H1 (cell line): ENCODE data around the gene XPO6. TPM values are rescaled to one million over a fixed set of nuclear protein-coding genes. Genes with fewer than 3 reads are reported as not detected.

Experiments
- EP300 ChIP-seq, 2 experiments: IDR thresholded peaks; 1 replicate in 1 of 2; 2 replicates in 1 of 2; pipeline ENCODE4 v1.6.1; 2011 to 2012; ENCODE audit warnings: low read depth in 2 of 2, low read length in 2 of 2, mild to moderate bottlenecking in 2 of 2, borderline replicate concordance in 1 of 2, inconsistent platforms in 1 of 2, moderate library complexity in 1 of 2
- NANOG ChIP-seq: IDR thresholded peaks from 2 replicates; pipeline ENCODE4 v1.6.1; 2011; ENCODE audit warnings: low read length, low read depth, mild to moderate bottlenecking, inconsistent platforms; ENCODE audit not compliant: insufficient read depth, poor library complexity, severe bottlenecking
- POLR2A ChIP-seq, 2 experiments: IDR thresholded peaks; 1 replicate in 1 of 2; 2 replicates in 1 of 2; pipeline ENCODE4 v1.6.1; 2011; ENCODE audit warnings: low read depth in 2 of 2, low read length in 2 of 2, mild to moderate bottlenecking in 2 of 2; ENCODE audit errors: control extremely low read depth in 1 of 2
- polyA plus RNA-seq, 7 experiments: library from polyadenylated mRNA; depleted of rRNA in 3 of 7; stranded (reverse) in 5 of 7; unstranded in 2 of 7; fragments of >200 nt in 5 of 7; fragments of 200-250 nt in 2 of 7; gene quantifications; 1 replicate in 5 of 7; 2 replicates in 1 of 7; 4 replicates in 1 of 7; pipeline versions ENCODE4 v1.2.1 to v1.2.3, GENCODE V29; 2011 to 2013; ENCODE audit warnings: missing spikeins in 2 of 7, mixed read lengths in 2 of 7
- total RNA-seq: library from RNA; stranded (reverse); fragmentation: NEBNext Ultra II Directional; extraction: Animal tissue kit (Norgen Biotek cat#: 25700); gene quantifications from 2 replicates; pipeline ENCODE4 v1.2.1, GENCODE V29; 2021
- TF ChIP-seq, protein P1 (sequence below): IDR thresholded peaks from 2 replicates; pipeline ENCODE4 v1.6.1; 2011; ENCODE audit warnings: low read length, improper control_type of control experiment

The XPO6 gene
- total and polyA plus RNA-seq, 2 of the 8 experiments (the other 6 are each of a cell fraction or from before 2014, with no cell fraction given) = 152 to 254 TPM

DNA sequence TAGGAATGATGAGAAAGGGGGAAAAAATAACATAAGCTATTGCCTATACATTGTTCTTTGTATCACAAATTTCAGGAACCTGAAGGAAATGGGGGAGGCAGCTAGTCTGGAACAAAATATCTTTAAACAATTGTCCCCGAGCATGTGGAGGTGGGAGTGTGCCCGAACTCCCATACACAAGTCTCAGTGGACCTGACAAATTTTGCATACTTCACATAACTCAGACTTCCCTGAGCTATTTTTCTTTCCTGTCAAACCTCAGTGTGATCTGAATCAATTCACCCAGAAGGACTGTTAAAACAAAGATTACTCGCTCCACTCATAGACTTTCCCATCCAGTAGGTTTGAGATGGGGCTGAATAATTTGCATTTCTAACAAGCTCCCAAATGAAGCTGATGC, 1.6 kb upstream of the XPO6 start (continued):
- TF ChIP-seq EP300 (IDR thresholded peaks at IDR 0.05; ENCODE audit: borderline replicate concordance in 1 of 2, low read depth in 2 of 2, low read length in 2 of 2) (no peak), NANOG (no peak), POLR2A (IDR thresholded peaks at IDR 0.05; ENCODE audit: control extremely low read depth in 1 of 2, low read depth in 2 of 2, low read length in 2 of 2) (no peak)
- TF ChIP-seq, protein P1, sequence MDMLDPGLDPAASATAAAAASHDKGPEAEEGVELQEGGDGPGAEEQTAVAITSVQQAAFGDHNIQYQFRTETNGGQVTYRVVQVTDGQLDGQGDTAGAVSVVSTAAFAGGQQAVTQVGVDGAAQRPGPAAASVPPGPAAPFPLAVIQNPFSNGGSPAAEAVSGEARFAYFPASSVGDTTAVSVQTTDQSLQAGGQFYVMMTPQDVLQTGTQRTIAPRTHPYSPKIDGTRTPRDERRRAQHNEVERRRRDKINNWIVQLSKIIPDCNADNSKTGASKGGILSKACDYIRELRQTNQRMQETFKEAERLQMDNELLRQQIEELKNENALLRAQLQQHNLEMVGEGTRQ = no peak
